NT2/D1 (cell line): ENCODE data around the gene MLXIP.

Experiments used
- SUZ12 ChIP-seq: IDR thresholded peaks from 2 replicates; pipeline ENCODE4 v1.6.1; 2011; ENCODE audit not compliant: insufficient read length, insufficient read depth; ENCODE audit errors: extremely low read depth
- YY1 ChIP-seq: IDR thresholded peaks from 2 replicates; pipeline ENCODE4 v1.6.1; 2011; ENCODE audit not compliant: insufficient read length, insufficient read depth
- ZNF274 ChIP-seq: IDR thresholded peaks from 2 replicates; pipeline ENCODE4 v1.6.1; 2011; ENCODE audit warnings: mild to moderate bottlenecking, low read depth, low read length

- TF ChIP-seq YY1 = no peak
- no peak for TF ChIP-seq SUZ12
- TF ChIP-seq ZNF274 = no peak
Observed at GRCh38 chr12:122104844-122105243, 26.3 kb downstream of the MLXIP start.
